ENCODE results near the gene TMEM125.

DNA sequence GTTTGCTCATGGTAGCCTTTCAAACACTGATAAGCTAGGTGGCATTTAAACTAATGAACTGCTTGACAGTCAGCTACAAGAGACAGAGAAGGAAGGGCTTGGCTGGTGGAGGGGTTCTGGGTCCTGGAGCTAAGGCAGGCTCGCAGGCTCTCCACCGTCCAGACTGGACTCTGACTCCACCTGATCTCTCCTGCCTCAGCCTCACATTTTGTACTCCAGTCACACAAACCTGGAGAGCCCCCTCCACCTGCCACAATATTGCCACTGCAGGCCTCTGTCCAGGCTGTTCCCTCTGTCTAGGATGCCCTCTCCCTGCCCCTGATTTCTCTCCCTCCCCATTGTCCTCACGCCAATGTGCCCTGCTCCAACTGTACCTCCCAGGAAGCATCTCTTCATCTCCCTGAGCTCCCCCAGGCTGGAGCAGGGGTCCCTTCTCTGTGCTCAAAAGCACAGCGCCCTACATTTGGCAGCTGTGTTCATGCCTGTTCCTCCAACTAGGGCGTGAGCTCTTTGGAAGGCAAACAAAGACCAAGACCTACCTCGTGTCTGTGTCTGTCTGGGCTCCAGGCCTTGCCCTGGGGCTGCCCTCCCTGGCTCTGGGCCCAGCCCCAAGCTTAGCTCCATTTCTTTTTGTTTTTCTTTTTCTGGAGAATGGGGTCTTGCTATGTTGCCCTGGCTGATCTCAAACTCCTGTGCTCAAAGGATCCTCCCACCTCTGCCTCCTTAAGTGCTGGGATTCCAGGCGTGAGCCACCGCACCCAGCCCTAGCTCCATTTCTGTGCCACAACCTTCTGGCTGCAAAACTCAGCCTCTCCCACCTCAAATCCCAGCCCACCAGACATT lies 33.9 kb downstream of the TMEM125 start:
- TF ChIP-seq, protein P1, sequence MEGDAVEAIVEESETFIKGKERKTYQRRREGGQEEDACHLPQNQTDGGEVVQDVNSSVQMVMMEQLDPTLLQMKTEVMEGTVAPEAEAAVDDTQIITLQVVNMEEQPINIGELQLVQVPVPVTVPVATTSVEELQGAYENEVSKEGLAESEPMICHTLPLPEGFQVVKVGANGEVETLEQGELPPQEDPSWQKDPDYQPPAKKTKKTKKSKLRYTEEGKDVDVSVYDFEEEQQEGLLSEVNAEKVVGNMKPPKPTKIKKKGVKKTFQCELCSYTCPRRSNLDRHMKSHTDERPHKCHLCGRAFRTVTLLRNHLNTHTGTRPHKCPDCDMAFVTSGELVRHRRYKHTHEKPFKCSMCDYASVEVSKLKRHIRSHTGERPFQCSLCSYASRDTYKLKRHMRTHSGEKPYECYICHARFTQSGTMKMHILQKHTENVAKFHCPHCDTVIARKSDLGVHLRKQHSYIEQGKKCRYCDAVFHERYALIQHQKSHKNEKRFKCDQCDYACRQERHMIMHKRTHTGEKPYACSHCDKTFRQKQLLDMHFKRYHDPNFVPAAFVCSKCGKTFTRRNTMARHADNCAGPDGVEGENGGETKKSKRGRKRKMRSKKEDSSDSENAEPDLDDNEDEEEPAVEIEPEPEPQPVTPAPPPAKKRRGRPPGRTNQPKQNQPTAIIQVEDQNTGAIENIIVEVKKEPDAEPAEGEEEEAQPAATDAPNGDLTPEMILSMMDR (IDR thresholded peaks at IDR 0.05) = no peak
- no peak for TF ChIP-seq EP300 (IDR thresholded peaks at IDR 0.05)
- TF ChIP-seq POLR2A (IDR thresholded peaks at IDR 0.05) = no peak
- no peak for TF ChIP-seq POLR2AphosphoS5 (IDR thresholded peaks at IDR 0.05)
